C1 segment of cervical spinal cord (tissue), 14 donors: ENCODE data around the gene MARS2.
"Not testable (repeated sequence)": the region's sequence is repeated elsewhere in the genome, so short reads cannot be mapped to it uniquely, and the experiment has no call there.

Source experiments
- DNase-seq, 14 donors: peaks; one replicate each; lab custom pipeline; 2025; lab: John Stamatoyannopoulos, UW

The MARS2 gene

GRCh38 chr2:197705121-197705911 lies at the start of gene MARS2:
MARS2 (plus strand) TSS chr2:197705369; CDS start chr2:197705406, 37 bp downstream.
- DNase-seq = peak; percentile 25 to 96 (median 89)

- DNase-seq = no peak
These were observed 47.6 kb upstream of the MARS2 start for GRCh38 chr2:197657562-197657961.

- DNase-seq = no peak
These were observed 43.5 kb upstream of the MARS2 start for GRCh38 chr2:197661626-197662025.

GRCh38 chr2:197666277-197666676 lies 38.9 kb upstream of the MARS2 start:
- no peak for DNase-seq

GRCh38 chr2:197668296-197668695 lies 36.9 kb upstream of the MARS2 start:
- no peak for DNase-seq

- DNase-seq = no peak
These were observed 36.1 kb upstream of the MARS2 start for GRCh38 chr2:197669077-197669476.

GRCh38 chr2:197672371-197672893 lies 32.7 kb upstream of the MARS2 start:
- no peak for DNase-seq

- DNase-seq = peak in 4 of 14 donors; percentile 7 to 45 (median 18)
These were observed 32.1 kb upstream of the MARS2 start for GRCh38 chr2:197673106-197673505.

GRCh38 chr2:197673606-197674005 lies 31.6 kb upstream of the MARS2 start:
- DNase-seq = no peak

- no peak for DNase-seq
These were observed 31.1 kb upstream of the MARS2 start for GRCh38 chr2:197674060-197674459.

GRCh38 chr2:197674591-197674990 lies 30.6 kb upstream of the MARS2 start:
- DNase-seq = peak in 1 of 14 donors; percentile 28

GRCh38 chr2:197675246-197675645 lies 29.9 kb upstream of the MARS2 start, which contains the start of gene RFTN2:
RFTN2 (minus strand) TSS chr2:197675587; CDS start chr2:197675458, 129 bp downstream.
- no peak for DNase-seq

- peak in 11 of 14 donors; percentile 2 to 49 (median 23) for DNase-seq
These were observed 29.4 kb upstream of the MARS2 start for GRCh38 chr2:197675711-197676188.

GRCh38 chr2:197677056-197677455 lies 28.1 kb upstream of the MARS2 start:
- no peak for DNase-seq

GRCh38 chr2:197677483-197677882 lies 27.7 kb upstream of the MARS2 start:
- no peak for DNase-seq

GRCh38 chr2:197695206-197695605 lies 10.0 kb upstream of the MARS2 start:
- not testable (repeated sequence) for DNase-seq

- not testable (repeated sequence) for DNase-seq
These were observed 9.2 kb upstream of the MARS2 start for GRCh38 chr2:197695971-197696370.

GRCh38 chr2:197696571-197696970 lies 8.6 kb upstream of the MARS2 start:
- not testable (repeated sequence) for DNase-seq

GRCh38 chr2:197699724-197700123 lies 5.4 kb upstream of the MARS2 start:
- DNase-seq = not testable (repeated sequence)

- DNase-seq = no peak
These were observed 4.2 kb upstream of the MARS2 start for GRCh38 chr2:197700960-197701359.

GRCh38 chr2:197704434-197705120 lies 592 bp upstream of the MARS2 start:
- no peak for DNase-seq
